Fibroblast of the aortic adventitia (primary cell): Measurements from ENCODE around the gene NSF. TPM values are rescaled to one million over a fixed set of nuclear protein-coding genes. Genes with fewer than 3 reads are reported as not detected.
"Not testable (repeated sequence)": the region's sequence is repeated elsewhere in the genome, so short reads cannot be mapped to it uniquely, and the experiment has no call there.

ENCODE experiments used
- DNase-seq: peaks from one replicate; pipeline ENCODE4 v3.0.0-alpha.2; 2010; ENCODE audit warnings: low read depth
- H3K4me3 ChIP-seq: 2 replicates; pipeline ENCODE4 v1.5.1; 2011; ENCODE audit warnings: low read depth, mild to moderate bottlenecking, control low read depth, low read length, moderate library complexity
- total RNA-seq: library from RNA; depleted of rRNA; stranded (reverse); fragments of >200 nt; gene quantifications from 2 replicates; pipeline ENCODE4 v1.2.3, GENCODE V29; 2012; ENCODE audit warnings: low replicate concordance
- TF ChIP-seq, protein P1 (sequence below): IDR thresholded peaks from 2 replicates; pipeline ENCODE4 v1.5.1; 2011; ENCODE audit warnings: mild to moderate bottlenecking, low read length, control low read depth, inconsistent platforms; ENCODE audit not compliant: insufficient read depth

NSF gene
- total RNA-seq, 1 donor: 59.7 TPM

DNA sequence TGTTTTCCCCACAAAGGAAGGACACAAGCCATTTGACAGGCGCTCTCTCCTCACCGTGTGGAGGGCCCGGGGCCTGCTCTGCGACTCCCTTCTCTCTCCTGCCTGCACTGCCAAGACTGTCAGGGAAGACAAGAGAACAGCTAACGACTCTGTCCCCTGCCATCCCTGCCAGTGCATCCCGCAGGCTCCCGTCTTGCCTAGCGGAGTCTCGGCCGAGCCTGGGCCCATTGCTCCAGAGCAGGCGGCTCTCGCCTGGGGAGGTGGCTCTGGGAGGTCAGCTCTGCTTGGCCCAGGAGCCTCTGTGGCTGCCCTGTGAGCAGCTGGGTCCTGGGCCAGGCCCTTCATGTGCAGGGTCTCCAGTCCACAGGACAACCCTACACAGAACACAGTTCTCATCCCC, 175.0 kb downstream of the NSF start:
- TF ChIP-seq, protein P1, sequence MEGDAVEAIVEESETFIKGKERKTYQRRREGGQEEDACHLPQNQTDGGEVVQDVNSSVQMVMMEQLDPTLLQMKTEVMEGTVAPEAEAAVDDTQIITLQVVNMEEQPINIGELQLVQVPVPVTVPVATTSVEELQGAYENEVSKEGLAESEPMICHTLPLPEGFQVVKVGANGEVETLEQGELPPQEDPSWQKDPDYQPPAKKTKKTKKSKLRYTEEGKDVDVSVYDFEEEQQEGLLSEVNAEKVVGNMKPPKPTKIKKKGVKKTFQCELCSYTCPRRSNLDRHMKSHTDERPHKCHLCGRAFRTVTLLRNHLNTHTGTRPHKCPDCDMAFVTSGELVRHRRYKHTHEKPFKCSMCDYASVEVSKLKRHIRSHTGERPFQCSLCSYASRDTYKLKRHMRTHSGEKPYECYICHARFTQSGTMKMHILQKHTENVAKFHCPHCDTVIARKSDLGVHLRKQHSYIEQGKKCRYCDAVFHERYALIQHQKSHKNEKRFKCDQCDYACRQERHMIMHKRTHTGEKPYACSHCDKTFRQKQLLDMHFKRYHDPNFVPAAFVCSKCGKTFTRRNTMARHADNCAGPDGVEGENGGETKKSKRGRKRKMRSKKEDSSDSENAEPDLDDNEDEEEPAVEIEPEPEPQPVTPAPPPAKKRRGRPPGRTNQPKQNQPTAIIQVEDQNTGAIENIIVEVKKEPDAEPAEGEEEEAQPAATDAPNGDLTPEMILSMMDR: no peak
- H3K4me3 ChIP-seq: no peak overlapping the region
- DNase-seq: no peak

DNA sequence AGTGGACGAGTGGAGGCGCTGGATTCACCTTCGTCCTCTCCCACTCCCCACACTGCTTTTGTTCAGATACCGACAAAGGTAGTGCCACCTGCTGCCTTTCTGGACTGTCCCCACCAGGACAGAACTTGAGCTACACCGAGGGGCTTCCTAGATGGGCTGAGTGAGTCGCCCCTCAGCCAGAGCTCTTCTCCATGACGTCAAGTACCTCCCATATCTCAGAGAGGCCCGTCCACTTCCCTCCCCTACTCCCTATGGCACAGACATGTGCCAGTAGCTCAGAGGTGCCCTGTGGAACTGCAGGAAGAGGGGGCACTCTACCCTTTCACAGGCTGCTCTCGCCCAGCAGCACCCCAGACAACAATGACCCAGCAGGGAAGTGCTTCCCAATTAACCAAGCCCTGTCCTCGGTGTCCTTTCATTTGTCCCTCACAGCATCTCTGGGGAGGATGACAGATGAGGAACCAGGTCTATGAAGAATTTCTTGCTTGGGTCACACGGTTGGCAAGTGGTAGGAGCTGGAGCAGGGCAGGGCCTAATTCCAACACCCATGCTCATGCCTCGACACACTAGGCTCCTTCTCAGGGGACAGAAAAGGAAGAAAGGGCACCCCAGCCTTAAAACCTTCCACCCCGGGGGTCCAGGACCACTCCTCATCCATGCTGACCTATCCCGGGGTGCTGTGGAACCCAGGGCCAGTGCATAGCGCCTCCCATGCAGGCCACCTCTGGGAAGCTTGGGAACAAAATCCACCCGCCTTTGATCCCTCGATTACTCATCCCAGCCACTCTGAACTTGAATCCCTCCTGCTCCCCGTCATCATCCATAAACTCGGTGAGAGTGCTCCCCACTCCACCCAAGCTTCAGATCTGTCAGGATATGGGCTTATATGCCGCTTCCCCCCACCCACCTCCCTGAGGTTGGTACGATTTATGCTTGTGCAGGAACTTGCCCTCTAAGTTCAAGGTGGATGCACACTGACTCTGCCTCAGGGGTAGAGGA, 176.3 kb downstream of the NSF start:
- H3K4me3 ChIP-seq: no peak overlapping the region

DNA sequence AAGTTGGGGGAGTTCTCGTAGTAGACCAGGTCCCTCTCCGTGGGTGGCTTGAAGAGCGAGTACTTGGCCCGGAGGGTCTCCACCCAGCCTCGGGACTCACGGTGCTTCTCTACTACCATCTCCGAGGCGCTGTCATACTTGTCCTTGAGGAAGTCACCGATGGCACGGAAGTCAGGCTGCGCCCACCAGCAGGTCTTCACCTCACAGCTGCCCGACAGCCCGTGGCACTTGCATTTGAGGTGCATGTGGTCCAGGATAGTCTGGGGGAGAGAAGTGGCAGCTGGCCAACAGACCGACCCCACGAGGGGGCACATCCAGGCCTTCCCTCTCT, 178.0 kb downstream of the NSF start:
- TF ChIP-seq, protein P1: no peak
- DNase-seq: no peak
- H3K4me3 ChIP-seq: no peak overlapping the region

More for the DNA sequence above, 176.3 kb downstream of the NSF start:
- TF ChIP-seq, protein P1: no peak
- DNase-seq: no peak

DNA sequence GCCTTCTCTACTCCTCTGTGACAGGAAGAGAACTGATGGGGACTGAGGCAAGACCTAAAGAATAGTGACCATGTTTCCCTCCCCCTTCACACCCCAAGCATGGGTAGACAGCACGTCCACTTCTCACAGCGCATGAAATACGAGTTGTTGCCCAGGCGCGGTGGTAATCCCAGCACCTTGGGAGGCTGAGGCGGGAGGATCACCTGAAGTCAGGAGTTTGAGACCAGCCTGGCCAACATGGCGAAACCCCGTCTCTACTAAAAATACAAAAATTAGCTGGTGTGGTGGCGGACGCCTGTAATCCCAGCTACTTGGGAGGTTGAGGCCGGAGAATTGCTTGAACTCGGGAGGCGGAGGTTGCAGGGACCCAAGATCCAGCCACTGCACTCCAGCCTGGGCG, 178.4 kb downstream of the NSF start:
- not testable (repeated sequence) for H3K4me3 ChIP-seq, DNase-seq

DNA sequence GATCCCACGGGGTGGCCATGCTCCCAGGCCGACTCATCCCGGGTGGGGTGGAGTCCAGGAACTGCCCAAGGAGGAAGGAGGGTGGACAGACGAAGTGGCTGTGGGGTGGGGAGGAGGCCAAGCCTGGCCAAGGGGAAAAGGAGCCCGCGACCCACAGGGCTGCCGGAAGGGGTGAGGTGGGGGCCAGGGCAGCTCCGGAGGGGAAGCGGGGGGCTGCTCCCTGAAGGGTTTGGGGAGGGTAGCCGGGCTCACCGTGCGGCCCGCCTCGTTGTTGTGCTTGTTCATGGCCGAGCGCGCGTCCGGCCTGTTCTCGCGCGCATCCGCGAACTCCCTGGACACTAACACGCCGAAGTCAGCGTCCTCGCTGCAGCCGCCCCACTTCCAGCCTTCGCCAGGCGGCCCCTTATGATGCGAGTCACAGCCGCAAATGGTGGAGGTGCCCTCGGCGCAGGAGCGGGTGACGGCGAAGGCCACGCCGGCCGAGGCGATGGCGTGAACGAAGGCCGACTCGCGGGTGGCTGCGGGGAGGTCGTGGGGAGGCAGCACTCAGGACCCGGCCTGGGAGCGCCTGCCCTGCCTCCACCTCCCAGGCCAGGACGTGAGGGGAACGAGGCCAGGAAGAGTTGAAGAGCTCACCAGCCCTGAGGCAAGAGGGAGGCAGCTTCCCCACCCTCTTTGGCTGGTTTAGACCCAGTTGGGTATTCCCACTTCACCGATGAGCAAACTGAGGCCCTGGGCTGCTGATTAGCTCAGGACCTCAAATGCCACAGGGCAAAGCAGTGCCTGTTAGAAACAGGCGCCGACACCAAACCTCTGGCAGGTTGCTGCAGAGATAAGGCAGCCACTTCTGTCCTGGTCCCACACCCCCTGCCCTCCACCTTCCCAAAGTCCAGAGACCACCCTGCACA, 179.3 kb downstream of the NSF start:
- TF ChIP-seq, protein P1: no peak
- DNase-seq: no peak
- no peak overlapping the region for H3K4me3 ChIP-seq

DNA sequence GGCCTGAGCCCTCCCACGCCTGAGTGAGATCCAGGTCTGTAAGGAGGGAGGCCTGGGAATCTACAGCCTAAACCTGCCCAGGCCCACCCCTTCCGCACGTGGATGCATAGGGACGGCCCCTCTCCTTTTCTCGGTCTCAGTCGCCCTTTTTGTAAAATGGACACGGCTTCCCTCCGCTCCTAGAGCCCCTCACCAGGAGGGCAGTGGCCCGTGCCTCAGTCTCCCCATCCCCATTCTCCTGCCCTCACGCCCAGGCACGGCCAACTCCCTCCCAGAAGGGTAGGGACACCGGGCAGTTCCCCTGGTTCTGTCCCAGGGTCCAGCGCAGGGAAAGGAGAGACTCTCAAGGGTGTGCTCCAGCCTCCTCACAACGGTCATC, 180.0 kb downstream of the NSF start:
- no peak for DNase-seq
- TF ChIP-seq, protein P1: no peak
- H3K4me3 ChIP-seq: no peak overlapping the region
